PC-9 (cell line): Measurements from ENCODE around the gene SRSF4. TPM values are rescaled to one million over a fixed set of nuclear protein-coding genes. Genes with fewer than 3 reads are reported as not detected.
"Not testable (repeated sequence)": the region's sequence is repeated elsewhere in the genome, so short reads cannot be mapped to it uniquely, and the experiment has no call there.

Source experiments
- BruUV-seq: library from RNA; stranded (reverse); fragments of 400-500 nt; replicated peaks from 2 replicates; lab custom pipeline; 2021; lab: Mats Ljungman, UMichigan
- CTCF ChIA-PET: fragments of 300-600 bp; sonication (Branson Sonifier 250); formaldehyde crosslinking; loops from one replicate; lab custom pipeline; 2022; ENCODE audit warnings: antibody characterized with exemption; lab: Charles Lee
- POLR2A ChIA-PET: fragments of 300-600 bp; sonication (Branson Sonifier 250); formaldehyde crosslinking; loops from one replicate; lab custom pipeline; 2022; ENCODE audit warnings: antibody characterized with exemption; ENCODE audit not compliant: unreplicated experiment; lab: Charles Lee
- DNase-seq, 2 experiments: peaks; one replicate each; pipeline versions ENCODE4 v3.0.0 to v3.0.0-alpha.2; 2015 to 2022; ENCODE audit warnings: mixed read lengths in 1 of 2
- H2AFZ ChIP-seq: fragments of 200-600 bp; sonication (generic); 2 replicates; pipeline ENCODE4 v1.8.1; 2017; ENCODE audit warnings: antibody characterized with exemption
- H3F3A ChIP-seq: fragments of 200-600 bp; sonication (generic); 2 replicates; pipeline ENCODE4 v1.8.1; 2017; ENCODE audit warnings: antibody characterized with exemption, mild to moderate bottlenecking, low read depth; ENCODE audit not compliant: insufficient read depth
- H3K27ac ChIP-seq: fragments of 200-600 bp; sonication (generic); 2 replicates; pipeline ENCODE4 v1.6.1; 2016; ENCODE audit warnings: mixed run types
- H3K27me3 ChIP-seq: fragments of 200-600 bp; sonication (generic); 2 replicates; pipeline ENCODE4 v1.6.1; 2016; ENCODE audit warnings: low read depth, mixed run types; ENCODE audit not compliant: insufficient read depth
- H3K36me3 ChIP-seq: fragments of 200-600 bp; sonication (generic); 2 replicates; pipeline ENCODE4 v1.6.1; 2016; ENCODE audit warnings: low read depth, mixed run types
- H3K4me1 ChIP-seq: fragments of 200-600 bp; sonication (generic); replicated peaks from 2 replicates; pipeline ENCODE4 v1.6.1; 2016; ENCODE audit warnings: mixed run types; ENCODE audit not compliant: insufficient read depth
- H3K4me2 ChIP-seq: fragments of 200-600 bp; sonication (generic); 2 replicates; pipeline ENCODE4 v1.6.1; 2017; ENCODE audit warnings: mixed run types
- H3K4me3 ChIP-seq: fragments of 200-600 bp; sonication (generic); 2 replicates; pipeline ENCODE4 v1.6.1; 2016; ENCODE audit warnings: mixed run types
- H3K79me2 ChIP-seq: fragments of 200-600 bp; sonication (generic); 2 replicates; pipeline ENCODE4 v1.6.1; 2017; ENCODE audit warnings: low read depth, mixed run types
- H3K9me2 ChIP-seq: fragments of 200-600 bp; sonication (generic); 2 replicates; pipeline ENCODE4 v1.8.1; 2017; ENCODE audit warnings: mild to moderate bottlenecking; ENCODE audit not compliant: insufficient read depth
- H3K9me3 ChIP-seq: fragments of 200-600 bp; sonication (generic); 2 replicates; pipeline ENCODE4 v1.8.1; 2016; ENCODE audit warnings: low read depth; ENCODE audit not compliant: insufficient read depth
- H4K20me1 ChIP-seq: fragments of 200-600 bp; sonication (generic); 2 replicates; pipeline ENCODE4 v1.8.1; 2017; ENCODE audit not compliant: insufficient read depth
- CTCF ChIP-seq: fragments of 200-600 bp; sonication (generic); conservative IDR thresholded peaks from 2 replicates; pipeline ENCODE4 v1.6.1; 2017; ENCODE audit warnings: mixed run types, antibody characterized with exemption, mild to moderate bottlenecking, moderate library complexity
- EZH2 ChIP-seq: fragments of 200-600 bp; sonication (generic); IDR thresholded peaks from 2 replicates; pipeline ENCODE4 v1.8.0; 2017; ENCODE audit warnings: antibody characterized with exemption, low read depth
- intact Hi-C: fragments of 100-400 bp; cut with micrococcal nuclease; formaldehyde crosslinking; loops from one replicate; pipeline ENCODE4 v1.10.0; 2022; ENCODE audit not compliant: unreplicated experiment
- total RNA-seq: library from RNA; stranded (reverse); gene quantifications from 2 replicates; pipeline ENCODE4 v1.2.3, GENCODE V29; 2021

The SRSF4 gene
- total RNA-seq, 1 experiment from 2014 or later: 87.6 TPM

GRCh38 chr1:29133861-29134694 lies 47.6 kb downstream of the SRSF4 start:
- Histone ChIP-seq H3K27me3 (no peaks in the 10 kb centered on the region), H3K79me2 (no peaks in the 10 kb centered on the region), H3K4me2 (no peak overlapping the region), H3K36me3 (no peaks in the 10 kb centered on the region), H3K4me1 (no peaks in the 10 kb centered on the region), H3K9me2 (no peaks in the 10 kb centered on the region), H3F3A (no peaks in the 10 kb centered on the region), H4K20me1 (no peaks in the 10 kb centered on the region), H2AFZ (no peak overlapping the region), H3K27ac (no peak overlapping the region), H3K9me3 (no peaks in the 10 kb centered on the region), H3K4me3 (no peak overlapping the region)
- no TSS peak for BruUV-seq
- peak in 1 of 2 experiments; percentile 29 for DNase-seq
- POLR2A ChIA-PET: no interaction called here
- CTCF ChIA-PET: interaction anchor here (0.6 to 0.8 kb wide), 3 partner anchors 10 to 16 kb away, joined by 3 to 8 read pairs (median 3); partner anchors contain the start of gene TMEM200B
- TF ChIP-seq CTCF (no peak), EZH2 (no peak)
- intact Hi-C loops: no loop called here

GRCh38 chr1:29131056-29131455 lies 50.6 kb downstream of the SRSF4 start:
- H4K20me1 ChIP-seq, H3K27me3 ChIP-seq, H3K79me2 ChIP-seq, H3K9me3 ChIP-seq, H3K27ac ChIP-seq, H3K4me2 ChIP-seq, H3K9me2 ChIP-seq, H2AFZ ChIP-seq, DNase-seq, POLR2A ChIA-PET, CTCF ChIA-PET, H3F3A ChIP-seq, BruUV-seq, H3K36me3 ChIP-seq, intact Hi-C loops, H3K4me3 ChIP-seq, H3K4me1 ChIP-seq: not testable (repeated sequence)

- no peaks in the 10 kb centered on the region for H3K79me2 ChIP-seq
- intact Hi-C loops: no loop called here
- no peaks in the 10 kb centered on the region for H3K9me3 ChIP-seq
- no peaks in the 10 kb centered on the region for H3K9me2 ChIP-seq
- H4K20me1 ChIP-seq: no peaks in the 10 kb centered on the region
- H3K4me3 ChIP-seq: no peak overlapping the region
- H2AFZ ChIP-seq: no peak overlapping the region
- 0 out of 2 replicates have a peak, but pooled peaks cover 3% of the 10 kb centered on the region for H3K27me3 ChIP-seq
- no TSS peak for BruUV-seq
- no peaks in the 10 kb centered on the region for H3K4me1 ChIP-seq
- no peak overlapping the region for H3K4me2 ChIP-seq
- TF ChIP-seq EZH2: no peak
- TF ChIP-seq CTCF: no peak
- no peak overlapping the region for H3K27ac ChIP-seq
- H3F3A ChIP-seq: no peaks in the 10 kb centered on the region
- no peak for DNase-seq
- POLR2A ChIA-PET: no interaction called here
- no peaks in the 10 kb centered on the region for H3K36me3 ChIP-seq
- CTCF ChIA-PET: no interaction called here
These were observed 51.8 kb downstream of the SRSF4 start for GRCh38 chr1:29129916-29130315.
